Sigmoid colon (tissue), 7 donors: ENCODE data around the gene VAV3. TPM values are rescaled to one million over a fixed set of nuclear protein-coding genes. Genes with fewer than 3 reads are reported as not detected.

ENCODE experiments used
- DNase-seq: peaks from one replicate; pipeline ENCODE4 v3.0.0-alpha.2; 2019
- H3K27ac ChIP-seq, 4 donors: fragments of 200-600 bp; sonication (generic); one replicate each; pipeline ENCODE4 v1.5.1; 2016 to 2019; ENCODE audit warnings: mild to moderate bottlenecking in 1 of 4
- H3K27me3 ChIP-seq, 3 donors: fragments of 200-600 bp; sonication (generic); one replicate each; pipeline ENCODE4 v1.5.1; 2019; ENCODE audit warnings: mild to moderate bottlenecking in 1 of 3
- H3K36me3 ChIP-seq, 4 donors: fragments of 200-600 bp; sonication (generic); one replicate each; pipeline ENCODE4 v1.5.1; 2016 to 2019
- H3K4me1 ChIP-seq, 4 donors: fragments of 200-600 bp; sonication (generic); one replicate each; pipeline ENCODE4 v1.5.1; 2017 to 2019
- H3K4me3 ChIP-seq, 4 donors: fragments of 200-600 bp; sonication (generic); one replicate each; pipeline ENCODE4 v1.5.1; 2017 to 2019; ENCODE audit warnings: mild to moderate bottlenecking in 2 of 4, moderate library complexity in 1 of 4
- H3K9me3 ChIP-seq, 4 donors: fragments of 200-600 bp in 3 of 4; sonication (generic) in 3 of 4; one replicate each; pipeline versions ENCODE4 v1.5.1 to v1.6.1; 2013 to 2019
- EP300 ChIP-seq, 4 donors: sonication (generic); formaldehyde crosslinking; IDR thresholded peaks; one replicate each; pipeline ENCODE4 v1.6.1; 2017; ENCODE audit warnings: antibody characterized with exemption in 4 of 4
- POLR2A ChIP-seq, 2 donors: fragments of 450-650 bp; IDR thresholded peaks; one replicate each; pipeline ENCODE4 v1.6.1; 2016; ENCODE audit warnings: antibody characterized with exemption in 2 of 2, mild to moderate bottlenecking in 2 of 2, moderate library complexity in 2 of 2
- POLR2AphosphoS5 ChIP-seq, 4 donors: sonication (generic); formaldehyde crosslinking; IDR thresholded peaks; one replicate each; pipeline ENCODE4 v1.6.1; 2017; ENCODE audit warnings: antibody characterized with exemption in 4 of 4
- WGBS, 2 donors: extraction: QIAGEN DNeasy Blood & Tissue Kit; methylation state at CpG; one replicate each; pipeline ENCODE4 v1.1.7; 2013; 5-methylcytosine and 5-hydroxymethylcytosine counted together
- intact Hi-C: fragments of 100-400 bp; cut with DNase I; formaldehyde crosslinking; loops from one replicate; pipeline ENCODE4 v1.15.1; 2023
- polyA plus RNA-seq, 3 donors: library from polyadenylated mRNA; stranded (reverse); fragments of 200-250 nt; gene quantifications; one replicate each; pipeline ENCODE4 v1.2.3, GENCODE V29; 2013
- small RNA-seq, 3 donors: library from RNA; depleted of rRNA; stranded (forward); fragments of <200 nt; gene quantifications; one replicate each; pipeline ENCODE3, GENCODE V24; 2016
- total RNA-seq, 4 donors: library from RNA; depleted of rRNA; stranded (reverse); fragments of >200 nt; gene quantifications; one replicate each; pipeline ENCODE4 v1.1.0, GENCODE V29; 2016
- TF ChIP-seq, protein P1 (sequence below), 4 experiments: fragments of 450-650 bp in 3 of 4; fragments of 200-600 bp in 1 of 4; IDR thresholded peaks; one replicate each; pipeline ENCODE4 v1.5.1; 2016 to 2019; ENCODE audit warnings: antibody characterized with exemption in 4 of 4, mild to moderate bottlenecking in 3 of 4, moderate library complexity in 2 of 4
- donor health status: healthy with polysubstance abuse.
- donor health status: Bipolar disorder and iron deficiency.
- donor health status: healthy.

The VAV3 gene
- total and polyA plus RNA-seq, 7 donors: 3.5 to 72.1 (median 17.3) TPM

DNA sequence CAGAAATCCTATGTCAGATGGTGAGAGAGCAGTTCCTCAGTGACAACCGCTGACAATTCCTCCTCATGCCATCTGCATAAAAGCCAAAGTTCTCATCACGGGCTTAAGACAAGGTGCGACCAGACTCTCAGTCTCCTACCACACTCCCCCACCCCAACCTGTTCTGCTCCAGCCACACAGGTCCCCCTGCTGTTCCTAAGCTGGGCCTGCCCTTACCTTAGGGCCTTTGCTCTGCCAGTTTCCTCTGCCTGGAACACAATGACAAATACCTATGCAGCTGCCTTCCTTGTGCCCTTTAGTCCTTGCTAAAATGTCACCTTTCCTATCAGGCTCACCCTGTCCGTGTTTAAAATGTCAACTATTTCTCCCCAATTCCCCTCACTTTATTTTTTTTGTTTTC is 441.9 kb downstream of the VAV3 start:
- Histone ChIP-seq H3K27me3 (no peaks in the 10 kb centered on the region), H3K27ac (no peak overlapping the region), H3K9me3 (no peaks in the 10 kb centered on the region), H3K36me3 (no peaks in the 10 kb centered on the region), H3K4me3 (no peak overlapping the region), H3K4me1 (no peaks in the 10 kb centered on the region)
- 68 to 71% methylated on average over 4 of the region's 4 CpGs for WGBS, 2 donors
- intact Hi-C loops: loop anchor here (10.0 kb wide), 1 partner anchor 248 kb away; no protein-coding TSS in a partner anchor
- DNase-seq: no peak
- TF ChIP-seq POLR2AphosphoS5 (IDR thresholded peaks at IDR 0.05) (no peak), POLR2A (IDR thresholded peaks at IDR 0.05) (no peak), EP300 (IDR thresholded peaks at IDR 0.05) (no peak)
- TF ChIP-seq, protein P1, sequence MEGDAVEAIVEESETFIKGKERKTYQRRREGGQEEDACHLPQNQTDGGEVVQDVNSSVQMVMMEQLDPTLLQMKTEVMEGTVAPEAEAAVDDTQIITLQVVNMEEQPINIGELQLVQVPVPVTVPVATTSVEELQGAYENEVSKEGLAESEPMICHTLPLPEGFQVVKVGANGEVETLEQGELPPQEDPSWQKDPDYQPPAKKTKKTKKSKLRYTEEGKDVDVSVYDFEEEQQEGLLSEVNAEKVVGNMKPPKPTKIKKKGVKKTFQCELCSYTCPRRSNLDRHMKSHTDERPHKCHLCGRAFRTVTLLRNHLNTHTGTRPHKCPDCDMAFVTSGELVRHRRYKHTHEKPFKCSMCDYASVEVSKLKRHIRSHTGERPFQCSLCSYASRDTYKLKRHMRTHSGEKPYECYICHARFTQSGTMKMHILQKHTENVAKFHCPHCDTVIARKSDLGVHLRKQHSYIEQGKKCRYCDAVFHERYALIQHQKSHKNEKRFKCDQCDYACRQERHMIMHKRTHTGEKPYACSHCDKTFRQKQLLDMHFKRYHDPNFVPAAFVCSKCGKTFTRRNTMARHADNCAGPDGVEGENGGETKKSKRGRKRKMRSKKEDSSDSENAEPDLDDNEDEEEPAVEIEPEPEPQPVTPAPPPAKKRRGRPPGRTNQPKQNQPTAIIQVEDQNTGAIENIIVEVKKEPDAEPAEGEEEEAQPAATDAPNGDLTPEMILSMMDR (IDR thresholded peaks at IDR 0.05): no peak

Small RNA genes within 50 kb of the gene (small RNA-seq; reads per million reads assigned to genes)
- gene MIR7852: 0 reads per million in 3 donors

Other genes with a start within 250 kb of the VAV3 start
- gene SLC25A24, start 235.2 kb upstream of the VAV3 start, total RNA-seq: 10 to 100 TPM; 20.2 to 31.4 (median 24.9) TPM
- gene SLC25A24, start 235.2 kb upstream of the VAV3 start, polyA plus RNA-seq: 10 to 100 TPM; 27.7 to 47.6 (median 36.6) TPM